ENCODE results near the gene TMEM163. TPM values are rescaled to one million over a fixed set of nuclear protein-coding genes. Genes with fewer than 3 reads are reported as not detected.

The TMEM163 gene
- polyA plus RNA-seq, 3 donors = 0.01 TPM; not detected in 2

- no peak overlapping the region for H3K4me3 ChIP-seq (replicated peaks in 1 of 3; ENCODE audit: low read depth in 2 of 3, low read length in 3 of 3)
- 83% methylated on average over 4 of the region's 5 CpGs for WGBS (ENCODE audit: insufficient coverage)
- no peaks in the 10 kb centered on the region for H3K79me2 ChIP-seq (ENCODE audit: insufficient read depth, low read length)
- H3K9ac ChIP-seq (ENCODE audit: insufficient read depth, low read length, poor library complexity, severe bottlenecking) = no peak overlapping the region
- no peak overlapping the region for H2AFZ ChIP-seq (ENCODE audit: insufficient read depth, low read depth, low read length, poor library complexity, severe bottlenecking)
- H3K9me3 ChIP-seq (replicated peaks in 1 of 2; ENCODE audit: control insufficient read depth in 1 of 2, insufficient read depth in 1 of 2, low read length in 2 of 2) = no peaks in the 10 kb centered on the region
- H3K27me3 Mint-ChIP-seq (ENCODE audit: low read depth in 3 of 3) = peaks cover 0 to 6% (median 3%) of the 10 kb centered on the region in 3 donors
- peaks cover 0 to 3% (median 0%) of the 10 kb centered on the region in 7 donors for H3K9me3 Mint-ChIP-seq
- TF ChIP-seq, protein P1, sequence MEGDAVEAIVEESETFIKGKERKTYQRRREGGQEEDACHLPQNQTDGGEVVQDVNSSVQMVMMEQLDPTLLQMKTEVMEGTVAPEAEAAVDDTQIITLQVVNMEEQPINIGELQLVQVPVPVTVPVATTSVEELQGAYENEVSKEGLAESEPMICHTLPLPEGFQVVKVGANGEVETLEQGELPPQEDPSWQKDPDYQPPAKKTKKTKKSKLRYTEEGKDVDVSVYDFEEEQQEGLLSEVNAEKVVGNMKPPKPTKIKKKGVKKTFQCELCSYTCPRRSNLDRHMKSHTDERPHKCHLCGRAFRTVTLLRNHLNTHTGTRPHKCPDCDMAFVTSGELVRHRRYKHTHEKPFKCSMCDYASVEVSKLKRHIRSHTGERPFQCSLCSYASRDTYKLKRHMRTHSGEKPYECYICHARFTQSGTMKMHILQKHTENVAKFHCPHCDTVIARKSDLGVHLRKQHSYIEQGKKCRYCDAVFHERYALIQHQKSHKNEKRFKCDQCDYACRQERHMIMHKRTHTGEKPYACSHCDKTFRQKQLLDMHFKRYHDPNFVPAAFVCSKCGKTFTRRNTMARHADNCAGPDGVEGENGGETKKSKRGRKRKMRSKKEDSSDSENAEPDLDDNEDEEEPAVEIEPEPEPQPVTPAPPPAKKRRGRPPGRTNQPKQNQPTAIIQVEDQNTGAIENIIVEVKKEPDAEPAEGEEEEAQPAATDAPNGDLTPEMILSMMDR (IDR thresholded peaks at IDR 0.05) = no peak
- no peaks in the 10 kb centered on the region for H3K36me3 Mint-ChIP-seq
- H3K4me3 Mint-ChIP-seq = no peak overlapping the region
- H3K4me1 ChIP-seq (ENCODE audit: control insufficient read depth in 1 of 2, insufficient read depth in 2 of 2, low read length in 2 of 2) = no peaks in the 10 kb centered on the region
- H3K36me3 ChIP-seq (replicated peaks in 1 of 2; ENCODE audit: control insufficient read depth in 1 of 2, insufficient read depth in 2 of 2, low read length in 2 of 2) = no peaks in the 10 kb centered on the region
- H3K27ac ChIP-seq (ENCODE audit: low read depth in 1 of 2, low read length in 2 of 2) = no peak overlapping the region
- no peaks in the 10 kb centered on the region for H3K27me3 ChIP-seq (ENCODE audit: control insufficient read depth in 2 of 2, insufficient read depth in 2 of 2, low read length in 2 of 2)
- intact Hi-C loops (cut with micrococcal nuclease) = no loop called here
- no peaks in the 10 kb centered on the region for H4K20me1 ChIP-seq (ENCODE audit: insufficient read depth, low read length)
- H3K4me2 ChIP-seq (replicated peaks; ENCODE audit: extremely low read depth, low read length, poor library complexity, severe bottlenecking) = no peak overlapping the region
- H3K4me1 Mint-ChIP-seq = no peaks in the 10 kb centered on the region
- no peak overlapping the region for H3K27ac Mint-ChIP-seq
- no peak for DNase-seq
These were observed 142.9 kb downstream of the TMEM163 start for GRCh38 chr2:134575888-134576287.

DNA sequence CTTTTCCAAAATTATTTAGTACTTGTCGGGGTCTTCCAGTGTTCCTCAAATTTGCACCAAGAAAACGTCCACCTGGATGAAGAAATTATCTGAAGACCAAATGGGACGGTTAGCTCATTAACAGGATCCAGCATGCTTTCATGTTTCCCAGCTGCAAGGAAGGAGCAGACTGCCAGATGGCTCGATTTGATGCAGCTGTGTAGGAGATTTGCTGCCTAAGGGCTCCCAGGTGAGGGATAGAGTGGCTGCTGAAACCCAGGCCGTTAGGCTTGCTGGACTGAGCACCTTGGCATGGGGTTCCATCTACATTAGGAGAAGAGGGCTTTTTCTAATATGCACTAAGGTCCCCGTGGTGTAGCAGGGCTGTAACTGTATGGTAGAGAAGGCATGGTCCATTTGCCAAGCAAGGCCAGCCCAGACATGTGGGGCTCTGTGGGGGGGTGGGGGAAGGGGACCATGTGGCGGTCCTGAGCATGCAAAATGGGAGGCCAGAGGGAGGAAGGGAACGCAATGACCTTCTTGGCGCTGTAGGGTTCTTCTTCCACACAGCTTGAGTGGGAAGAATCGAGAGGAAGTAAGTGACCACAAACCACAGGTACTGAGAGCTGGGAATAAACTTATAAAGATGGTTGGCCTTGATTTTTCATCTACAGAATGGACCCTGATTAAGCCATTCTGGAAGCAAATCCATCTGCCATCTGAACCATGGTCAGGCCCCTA, 144.0 kb downstream of the TMEM163 start:
- Mint-ChIP-seq H3K9me3 (peaks cover 0 to 3% (median 0%) of the 10 kb centered on the region in 7 donors), H3K4me3 (no peak overlapping the region), H3K27me3 (ENCODE audit: low read depth in 3 of 3) (peaks cover 0 to 6% (median 3%) of the 10 kb centered on the region in 3 donors), H3K36me3 (no peaks in the 10 kb centered on the region), H3K27ac (peak overlapping the region in 2 of 7 donors; percentile 32 to 67), H3K4me1 (peaks cover 2% of the 10 kb centered on the region)
- H4K20me1 ChIP-seq (ENCODE audit: insufficient read depth, low read length) = no peaks in the 10 kb centered on the region
- no peaks in the 10 kb centered on the region for H3K36me3 ChIP-seq (replicated peaks in 1 of 2; ENCODE audit: control insufficient read depth in 1 of 2, insufficient read depth in 2 of 2, low read length in 2 of 2)
- no peaks in the 10 kb centered on the region for H3K9me3 ChIP-seq (replicated peaks in 1 of 2; ENCODE audit: control insufficient read depth in 1 of 2, insufficient read depth in 1 of 2, low read length in 2 of 2)
- no peak overlapping the region for H2AFZ ChIP-seq (ENCODE audit: insufficient read depth, low read depth, low read length, poor library complexity, severe bottlenecking)
- no peak overlapping the region for H3K4me3 ChIP-seq (replicated peaks in 1 of 3; ENCODE audit: low read depth in 2 of 3, low read length in 3 of 3)
- TF ChIP-seq, protein P1 (IDR thresholded peaks at IDR 0.05) = no peak
- intact Hi-C loops (cut with micrococcal nuclease) = no loop called here
- no peaks in the 10 kb centered on the region for H3K4me1 ChIP-seq (ENCODE audit: control insufficient read depth in 1 of 2, insufficient read depth in 2 of 2, low read length in 2 of 2)
- H3K27ac ChIP-seq (ENCODE audit: low read depth in 1 of 2, low read length in 2 of 2) = no peak overlapping the region
- no peaks in the 10 kb centered on the region for H3K27me3 ChIP-seq (ENCODE audit: control insufficient read depth in 2 of 2, insufficient read depth in 2 of 2, low read length in 2 of 2)
- DNase-seq = no peak
- no peak overlapping the region for H3K4me2 ChIP-seq (replicated peaks; ENCODE audit: extremely low read depth, low read length, poor library complexity, severe bottlenecking)
- H3K9ac ChIP-seq (ENCODE audit: insufficient read depth, low read length, poor library complexity, severe bottlenecking) = no peak overlapping the region
- WGBS (ENCODE audit: insufficient coverage) = 72% methylated on average over 8 of the region's 10 CpGs
- no peaks in the 10 kb centered on the region for H3K79me2 ChIP-seq (ENCODE audit: insufficient read depth, low read length)
